ENCODE results near the gene MYLK.

Gene MYLK

GRCh38 chr3:123694366-123695087, 189.6 kb downstream of the MYLK start:
- DNase-seq = no peak

GRCh38 chr3:123693584-123694190, 190.4 kb downstream of the MYLK start:
- DNase-seq = no peak

- DNase-seq = no peak
These were observed 191.5 kb downstream of the MYLK start for GRCh38 chr3:123692671-123693070.

DNA sequence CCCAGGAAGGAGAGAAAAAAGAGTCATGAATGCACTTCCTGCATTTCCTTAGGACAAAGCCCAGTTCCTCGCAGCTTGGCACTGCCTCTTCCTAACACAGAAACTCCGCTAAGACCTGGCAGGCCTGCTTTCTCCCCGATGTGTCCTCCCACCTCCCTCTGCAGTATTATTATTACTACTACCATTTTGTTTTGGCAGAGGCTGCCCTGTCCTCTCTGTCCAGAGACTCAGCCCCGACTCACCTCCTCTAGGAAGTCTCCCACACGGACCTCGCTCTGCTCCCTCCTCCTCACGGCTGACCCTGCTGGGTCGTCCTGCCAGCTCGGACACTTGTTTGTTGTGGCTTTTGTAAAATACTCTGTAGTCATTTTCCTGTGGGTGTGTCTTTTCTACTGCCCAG, 192.1 kb downstream of the MYLK start:
- DNase-seq = no peak

DNA sequence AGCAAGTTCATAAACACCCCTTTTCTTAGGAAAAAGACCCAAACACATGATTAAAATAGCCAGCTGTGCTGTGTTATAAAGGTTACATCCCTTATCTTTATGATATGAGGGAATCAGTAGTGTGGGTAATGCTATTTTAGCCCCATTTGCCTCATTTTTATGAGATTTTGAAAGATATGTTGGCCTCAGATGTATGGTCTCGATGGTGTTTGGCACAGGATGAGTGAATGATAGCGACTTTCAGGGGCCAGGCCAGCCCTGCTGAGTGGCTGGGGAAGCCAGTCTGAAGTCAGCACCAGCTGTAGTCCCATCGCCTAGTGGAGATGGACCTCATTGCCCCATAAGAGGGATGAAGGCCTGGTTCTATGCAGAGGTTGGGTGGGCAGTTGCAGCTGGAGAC, 194.3 kb downstream of the MYLK start:
- no peak for DNase-seq

GRCh38 chr3:123688241-123688747, 195.8 kb downstream of the MYLK start:
- no peak for DNase-seq

DNA sequence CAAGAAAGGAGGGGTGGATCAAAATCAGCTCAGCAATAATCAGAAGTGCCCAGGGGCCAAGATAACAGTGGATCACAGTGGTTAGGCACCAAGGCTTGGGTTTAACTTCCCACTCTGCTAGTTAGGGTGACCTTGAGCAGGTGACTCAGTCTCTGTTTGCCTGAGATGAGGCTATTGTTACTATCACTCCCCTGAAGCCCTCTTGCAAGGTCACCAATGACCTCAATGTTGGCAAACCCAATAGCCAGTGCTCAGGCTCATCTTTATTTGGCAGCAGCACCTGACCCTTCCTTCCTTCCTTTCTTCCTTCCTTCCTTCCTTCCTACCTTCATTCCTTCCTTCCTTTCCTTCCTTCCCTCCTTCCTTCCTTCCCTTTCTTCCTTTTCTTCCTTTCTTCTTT, 196.8 kb downstream of the MYLK start:
- no peak for DNase-seq

DNA sequence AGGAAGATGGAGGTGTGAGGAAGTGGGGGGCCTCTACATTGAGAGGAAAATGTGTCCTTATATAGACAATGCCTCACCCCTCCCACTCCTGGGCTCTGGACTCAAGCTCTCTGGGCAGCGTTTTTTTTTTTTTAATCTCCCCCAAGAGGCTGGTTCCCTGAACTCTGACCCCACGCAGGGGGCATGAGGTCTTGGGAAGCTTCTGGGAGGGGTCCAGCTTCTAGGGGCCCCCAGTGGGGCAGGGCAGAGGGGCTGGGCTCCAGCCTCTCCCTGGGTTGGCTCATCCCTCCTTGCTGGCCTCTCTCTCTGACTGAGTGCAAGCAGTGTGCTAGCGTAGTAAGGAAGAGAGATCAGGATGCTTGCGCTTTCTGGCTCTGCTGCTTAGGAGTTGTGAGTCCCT, 197.9 kb downstream of the MYLK start:
- no peak for DNase-seq

DNA sequence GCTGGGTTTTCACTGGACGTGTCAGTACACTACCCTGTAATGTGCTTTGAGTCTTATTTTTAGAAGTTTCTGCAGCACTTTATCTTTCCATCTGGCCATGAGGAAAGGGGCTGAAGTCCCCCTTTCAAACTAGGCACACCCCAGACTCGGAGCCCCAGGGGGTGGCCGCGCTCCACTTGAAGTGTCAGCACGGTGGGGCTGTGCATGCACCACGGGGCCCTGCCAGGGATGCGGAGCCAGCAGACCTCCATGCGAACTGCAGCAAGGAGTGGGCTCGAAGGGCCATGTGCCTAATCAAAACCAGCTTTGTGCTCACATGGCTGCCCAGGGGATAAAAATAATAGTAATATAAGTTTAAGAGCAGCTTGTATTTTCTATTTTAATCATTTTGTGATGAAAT, 198.4 kb downstream of the MYLK start:
- no peak for DNase-seq

GRCh38 chr3:123684636-123685035, 199.5 kb downstream of the MYLK start:
- no peak for DNase-seq

- DNase-seq = no peak
These were observed 199.9 kb downstream of the MYLK start for GRCh38 chr3:123684209-123684608.

DNA sequence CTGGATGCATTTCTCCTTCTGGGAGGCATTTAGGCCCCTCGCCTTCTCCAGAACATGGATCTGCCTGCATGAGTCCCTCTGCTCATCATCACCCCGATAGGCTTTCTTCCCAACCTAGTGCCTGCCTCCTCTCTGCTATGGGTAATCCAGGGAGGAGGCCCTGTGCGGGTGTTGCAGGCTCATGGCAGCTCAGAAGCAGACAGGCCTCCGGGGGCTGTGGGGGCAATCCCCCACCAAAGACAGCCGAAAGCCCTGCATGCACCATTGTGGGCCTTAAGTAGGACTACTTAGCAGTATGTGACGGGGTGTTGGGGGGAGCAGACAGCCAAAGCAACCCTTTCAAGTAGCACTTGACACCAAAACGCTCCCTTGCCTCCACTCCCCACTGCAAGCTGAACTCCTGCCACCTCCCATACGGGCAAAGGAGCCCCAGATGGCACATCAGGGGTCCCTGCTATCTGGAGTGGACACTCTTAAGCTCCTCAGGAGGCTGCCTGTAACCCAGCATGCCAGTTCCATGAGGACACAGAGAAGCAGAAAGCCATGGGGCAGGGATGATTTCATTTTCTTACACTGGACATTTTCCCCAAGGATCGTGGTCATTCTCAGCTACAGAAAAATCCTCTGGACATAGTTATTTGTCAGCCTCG, 200.5 kb downstream of the MYLK start:
- no peak for DNase-seq

- no peak for DNase-seq
These were observed 201.2 kb downstream of the MYLK start for GRCh38 chr3:123682781-123683504.

DNA sequence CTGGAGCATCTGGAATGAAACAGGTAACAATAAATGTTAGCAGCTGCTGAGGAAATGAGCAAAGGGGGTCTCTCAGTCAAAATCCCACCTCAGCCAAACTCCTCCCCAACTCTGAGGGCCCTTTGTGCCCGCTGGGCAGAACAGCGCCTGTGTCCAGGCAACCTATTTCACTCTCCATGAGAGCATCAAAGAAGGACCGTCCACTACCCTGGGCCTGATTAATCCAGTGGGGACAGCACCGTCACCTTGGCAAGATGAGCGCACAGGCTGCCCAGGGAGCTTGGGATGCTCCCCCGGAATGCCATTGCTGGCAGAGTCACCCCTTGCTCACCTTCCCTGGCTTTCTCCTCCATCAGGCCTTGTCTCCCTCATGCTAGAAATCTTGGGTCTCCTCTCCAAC, 201.8 kb downstream of the MYLK start:
- no peak for DNase-seq

GRCh38 chr3:123679712-123680386, 204.3 kb downstream of the MYLK start:
- DNase-seq = no peak

DNA sequence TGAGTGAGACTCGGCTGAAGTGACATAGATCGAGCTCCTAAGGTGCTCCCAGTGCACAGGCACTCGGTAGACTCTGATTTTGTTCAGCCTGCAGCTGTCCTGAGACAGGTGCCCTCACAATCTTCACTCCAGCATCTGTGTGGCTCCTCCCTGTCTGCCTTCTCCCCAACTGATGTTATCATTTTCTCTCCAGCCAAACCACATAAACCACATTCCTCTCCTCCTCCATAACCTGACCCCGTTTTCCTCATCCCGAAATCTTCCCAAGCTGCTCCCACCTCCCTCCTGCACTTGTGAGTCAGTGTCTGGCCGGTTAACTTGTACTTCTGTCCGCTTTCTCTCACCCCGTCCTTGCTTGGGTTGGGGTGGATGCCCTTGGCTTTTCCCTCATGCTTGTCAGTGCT, 206.0 kb downstream of the MYLK start:
- DNase-seq = no peak

DNA sequence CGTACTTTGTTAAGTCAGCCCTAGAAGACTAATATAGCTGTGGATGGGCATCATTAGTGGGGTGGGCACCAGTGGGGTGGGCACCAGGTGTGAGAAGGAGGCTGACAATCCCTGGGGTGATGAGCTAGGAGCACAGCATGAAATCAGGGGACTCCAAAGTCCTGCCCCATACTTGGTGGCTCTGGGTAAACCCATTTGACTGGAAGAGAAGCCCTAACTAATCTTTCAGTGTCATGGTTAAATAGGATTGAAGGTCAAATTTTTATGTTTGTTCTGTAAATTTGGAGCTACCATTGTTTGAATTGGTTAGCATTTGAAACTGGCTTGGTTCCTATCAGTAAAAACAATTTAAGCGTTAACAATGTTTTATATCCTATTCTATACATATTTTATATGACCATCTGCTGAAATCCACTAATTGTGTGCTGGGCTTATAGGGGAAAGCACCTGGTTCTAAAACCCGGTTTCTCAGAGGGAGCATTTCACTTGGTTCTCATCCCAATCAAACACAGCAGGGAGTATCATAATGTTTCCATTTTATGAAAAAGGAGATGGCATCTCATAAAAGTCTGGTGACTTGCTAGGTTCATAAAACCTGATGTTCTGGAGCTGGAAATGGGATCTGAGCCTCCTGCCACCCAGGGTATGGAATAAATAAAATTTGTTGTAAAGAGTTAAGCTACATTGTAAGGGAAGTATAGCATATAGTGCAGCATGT, 211.5 kb downstream of the MYLK start:
- DNase-seq = no peak

- DNase-seq = no peak
These were observed 213.4 kb downstream of the MYLK start for GRCh38 chr3:123670743-123671142.

DNA sequence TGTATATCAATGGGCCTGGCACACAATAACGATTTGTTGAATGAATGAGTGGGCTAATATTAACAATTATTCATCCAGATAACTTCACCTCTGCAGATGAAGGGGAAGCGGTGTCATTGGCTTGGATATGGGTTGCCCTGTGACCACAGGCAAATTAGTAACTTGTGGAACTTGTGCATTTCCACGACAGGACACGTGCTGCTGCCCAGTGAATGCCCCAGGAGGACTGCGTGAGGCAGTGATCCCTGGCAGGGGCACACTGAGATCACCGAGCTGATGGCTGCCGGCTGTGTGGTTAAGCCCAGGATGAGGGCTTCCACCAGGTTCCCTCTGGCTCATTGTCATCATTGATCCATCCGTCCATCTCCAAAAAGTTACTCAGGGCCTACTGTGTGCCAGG, 215.2 kb downstream of the MYLK start:
- DNase-seq = no peak

GRCh38 chr3:123667784-123668183, 216.3 kb downstream of the MYLK start:
- DNase-seq = no peak

GRCh38 chr3:123664753-123665152, 219.4 kb downstream of the MYLK start:
- DNase-seq = no peak

GRCh38 chr3:123663977-123664376, 220.2 kb downstream of the MYLK start:
- no peak for DNase-seq

Measured in NCI-H2029 (cell line).